Eye (tissue), 1 donor: ENCODE results near the gene CFAP61.

Experiments
- DNase-seq: peaks from one replicate; pipeline ENCODE4 v3.0.0-alpha.2; 2015

CFAP61 gene

GRCh38 chr20:20404633-20405032 is 352.3 kb downstream of the CFAP61 start:
- DNase-seq, result no peak

GRCh38 chr20:20405623-20406022 is 353.3 kb downstream of the CFAP61 start:
- DNase-seq, result no peak

GRCh38 chr20:20406306-20406705 is 354.0 kb downstream of the CFAP61 start:
- DNase-seq, result no peak

GRCh38 chr20:20407891-20408805 is 355.8 kb downstream of the CFAP61 start:
- DNase-seq, result peak; percentile 72

- DNase-seq, result peak; percentile 79
These were observed 357.0 kb downstream of the CFAP61 start for GRCh38 chr20:20409331-20409730.
